NCI-H146 treated with DMSO at 0.1 percent for 48 hours (cell line): ENCODE results near the gene RALGDS.
"Not testable (repeated sequence)": the region's sequence is repeated elsewhere in the genome, so short reads cannot be mapped to it uniquely, and the experiment has no call there.

Experiments used
- DNase-seq: peaks from one replicate; lab custom pipeline; 2025; ENCODE audit not compliant: unreplicated experiment; lab: John Stamatoyannopoulos, UW

Gene RALGDS

DNA sequence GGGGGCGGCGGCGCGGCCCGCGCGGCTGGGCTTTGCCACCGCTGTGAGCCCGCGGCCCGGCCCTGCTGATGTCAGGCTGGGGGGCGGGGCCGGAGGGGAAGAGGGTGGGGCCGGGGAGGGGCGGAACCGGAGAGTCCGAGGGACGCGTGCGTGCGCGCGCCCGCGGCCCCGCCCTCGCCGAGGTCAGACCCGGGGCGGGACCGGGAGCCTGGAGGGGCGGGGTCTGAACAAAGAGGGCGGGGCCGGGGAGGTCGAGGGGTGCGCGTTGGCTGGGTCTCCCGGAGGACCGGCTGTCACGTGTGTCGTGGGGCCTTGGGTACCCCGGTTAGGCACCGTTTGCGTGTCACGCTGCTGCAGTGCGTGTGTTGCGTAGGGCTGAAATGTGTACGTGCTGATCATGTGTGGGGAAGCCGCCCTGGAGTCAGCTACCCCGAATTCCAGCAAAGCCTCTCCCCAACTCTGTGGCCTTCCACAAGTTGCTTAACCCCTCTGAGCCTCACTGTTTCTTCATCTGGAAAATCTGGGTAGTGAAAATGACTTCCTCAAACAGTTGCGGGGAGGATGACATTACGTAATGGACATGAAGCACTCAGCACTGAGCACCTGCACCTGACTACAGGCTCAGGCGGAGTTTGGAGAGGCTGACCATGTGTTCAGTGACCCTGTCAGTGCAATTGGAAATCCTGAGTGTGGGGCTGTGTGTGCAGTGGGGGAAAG lies at the start of gene RALGDS:
Gene RALGDS (minus strand): TSS at position 43 of the 717 bp plus-strand sequence. CDS start 86 bp downstream, outside the sequence.
- DNase-seq, result peak; percentile 34

DNA sequence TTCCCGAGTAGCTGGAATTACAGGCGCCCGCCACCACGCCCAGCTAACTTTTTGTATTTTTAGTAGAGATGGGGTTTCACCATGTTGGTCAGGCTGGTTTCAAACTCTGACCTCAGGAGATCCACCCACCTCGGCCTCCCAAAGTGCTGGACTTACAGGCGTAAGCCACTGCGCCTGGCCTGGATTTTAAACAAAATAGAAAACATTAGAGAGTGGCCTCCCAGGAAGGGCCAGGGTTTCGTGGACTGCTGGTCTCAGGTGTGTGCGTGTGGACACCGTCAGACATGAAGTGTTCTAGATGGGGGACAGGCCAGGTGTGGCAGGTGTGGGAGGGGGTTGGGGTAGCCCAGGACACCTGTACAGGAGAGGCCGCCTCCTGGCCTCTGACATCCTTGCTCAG lies 49.7 kb upstream of the RALGDS start:
- no peak for DNase-seq

DNA sequence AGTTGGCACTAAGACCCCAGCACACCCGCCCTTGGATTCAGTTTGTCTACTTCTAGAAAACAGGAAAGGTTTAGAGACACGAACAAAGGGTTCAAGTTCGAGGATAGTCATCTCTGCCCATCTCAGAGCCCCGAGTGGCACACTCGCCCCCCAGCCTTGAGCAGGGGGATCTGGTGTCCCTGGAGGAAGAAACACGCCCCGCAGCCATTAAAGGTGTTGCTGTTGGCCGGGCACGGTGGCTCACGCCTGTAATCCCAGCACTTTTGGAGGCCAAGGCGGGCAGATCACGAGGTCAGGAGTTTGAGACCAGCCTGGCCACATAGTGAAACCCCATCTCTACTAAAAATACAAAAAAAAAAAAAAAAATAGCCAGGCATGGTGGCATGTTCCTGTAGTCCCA lies 48.6 kb upstream of the RALGDS start:
- DNase-seq, result not testable (repeated sequence)

DNA sequence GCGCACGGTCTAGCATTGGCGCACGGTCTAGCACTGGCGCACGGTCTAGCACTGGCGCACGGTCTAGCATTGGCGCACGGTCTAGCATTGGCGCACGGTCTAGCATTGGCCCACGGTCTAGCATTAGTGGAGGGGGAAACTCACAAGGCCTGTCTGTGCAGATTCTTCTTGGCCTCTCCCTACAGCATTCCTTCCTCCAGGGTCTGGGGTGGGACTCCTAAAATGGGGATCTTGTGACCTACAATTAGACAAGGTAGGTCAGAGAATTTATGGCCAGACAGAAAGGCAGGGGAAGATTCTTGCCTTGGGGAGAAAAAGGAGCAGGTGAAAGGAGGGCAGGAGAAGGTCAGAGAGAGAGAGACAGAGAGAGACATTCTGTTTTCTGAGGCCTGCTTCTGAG lies 48.1 kb upstream of the RALGDS start:
- no peak for DNase-seq

DNA sequence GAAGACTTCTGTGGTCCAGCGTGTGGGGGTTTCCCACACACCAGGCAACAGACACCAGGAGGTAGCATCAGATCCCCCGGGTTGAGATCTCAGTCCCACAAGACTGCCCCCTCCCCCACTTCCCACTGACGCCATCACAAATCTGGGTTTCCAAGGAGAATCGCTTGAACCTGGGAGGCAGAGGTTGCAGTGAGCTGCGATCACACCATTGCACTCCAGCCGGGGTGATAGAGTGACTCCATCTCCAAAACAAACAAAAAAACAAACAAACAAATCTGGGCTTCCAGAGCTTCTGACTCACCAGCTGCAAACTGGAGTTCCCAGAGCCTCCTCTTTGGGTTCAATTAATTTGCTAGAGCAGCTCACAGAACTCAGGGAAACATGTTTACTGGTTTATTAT lies 47.4 kb upstream of the RALGDS start:
- DNase-seq, result no peak

DNA sequence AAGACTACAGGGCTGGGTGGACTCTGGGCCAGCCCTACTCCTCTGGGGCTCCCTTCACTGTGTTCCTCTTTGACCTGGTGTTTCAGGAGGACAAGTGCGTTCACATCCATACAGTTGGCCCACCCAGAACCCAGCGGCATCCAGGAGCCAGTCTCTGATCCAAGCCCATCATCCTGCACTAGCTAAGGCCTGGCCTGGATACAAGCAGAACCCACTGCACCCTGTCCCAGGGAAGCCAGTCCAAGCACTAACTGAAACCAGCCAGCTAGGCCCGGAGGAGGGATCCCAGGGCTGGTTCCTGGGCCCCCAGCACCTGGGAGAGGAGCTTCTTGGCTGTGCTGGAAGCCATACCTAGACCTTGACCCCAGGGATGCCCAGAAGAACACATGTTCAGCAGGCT lies 46.7 kb upstream of the RALGDS start:
- no peak for DNase-seq

DNA sequence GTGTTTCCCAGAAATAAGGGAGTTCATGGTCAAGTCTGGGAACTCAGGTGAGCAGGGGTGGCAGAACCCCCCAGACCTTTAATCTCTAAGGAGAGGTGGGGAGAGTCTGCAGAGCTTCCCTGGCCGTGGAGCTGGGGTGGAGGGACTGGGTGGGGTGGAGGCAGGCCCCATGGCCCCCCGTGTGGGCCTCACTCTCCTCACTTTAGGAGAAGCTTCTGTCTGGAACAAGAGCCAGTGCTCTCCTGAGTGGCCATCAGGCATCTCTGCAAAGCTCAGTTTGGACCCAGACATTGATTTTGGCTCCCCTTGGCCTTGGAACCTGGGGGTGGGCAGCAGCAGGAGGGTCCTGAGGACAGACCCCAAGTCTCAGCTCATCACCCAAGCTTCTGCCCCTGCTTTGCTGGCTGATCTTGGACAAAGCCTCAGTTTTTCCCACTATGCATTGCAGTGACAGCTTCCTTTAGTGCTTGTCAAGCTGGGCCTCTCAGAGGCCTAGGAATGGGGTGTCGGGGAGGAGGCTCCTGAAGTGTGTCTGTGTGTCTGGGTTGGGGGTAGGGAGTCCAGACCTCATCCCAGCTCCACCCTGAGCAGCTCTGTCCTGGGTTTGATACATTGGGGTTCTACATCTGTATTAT lies 46.2 kb upstream of the RALGDS start:
- DNase-seq, result no peak

DNA sequence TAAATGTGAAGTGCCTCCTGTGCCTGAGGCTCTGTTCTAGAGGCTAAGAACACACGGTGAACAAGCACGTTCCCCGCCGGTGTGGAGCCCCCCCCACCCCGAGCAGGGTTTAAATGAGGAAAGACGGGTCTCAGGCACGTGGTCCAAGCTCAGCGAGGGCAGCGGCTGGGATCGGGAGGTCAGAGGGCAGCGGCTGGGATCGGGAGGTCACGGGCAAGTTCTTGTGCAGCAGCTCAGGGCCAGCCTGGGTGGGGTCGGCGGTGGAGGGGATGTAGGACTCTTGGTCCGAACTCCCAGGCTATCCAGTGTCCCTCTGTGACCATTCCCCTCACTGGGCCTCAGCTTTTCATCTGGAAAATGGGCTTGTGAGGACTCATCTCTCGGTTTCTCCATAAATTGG lies 45.4 kb upstream of the RALGDS start:
- no peak for DNase-seq

DNA sequence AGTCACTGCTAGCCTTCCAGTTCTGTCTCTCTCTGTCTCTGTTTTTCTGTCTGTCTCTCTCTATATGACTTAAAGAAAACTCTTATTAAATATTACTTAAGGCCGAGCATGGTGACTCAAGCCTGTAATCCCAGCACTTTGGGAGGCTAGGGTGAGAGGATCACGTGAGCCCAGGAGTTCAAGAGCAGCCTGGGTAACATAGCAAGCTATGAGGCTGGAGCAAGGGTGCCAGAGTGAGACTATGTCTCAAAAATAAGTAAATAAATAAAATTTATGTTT lies 44.4 kb upstream of the RALGDS start:
- no peak for DNase-seq

DNA sequence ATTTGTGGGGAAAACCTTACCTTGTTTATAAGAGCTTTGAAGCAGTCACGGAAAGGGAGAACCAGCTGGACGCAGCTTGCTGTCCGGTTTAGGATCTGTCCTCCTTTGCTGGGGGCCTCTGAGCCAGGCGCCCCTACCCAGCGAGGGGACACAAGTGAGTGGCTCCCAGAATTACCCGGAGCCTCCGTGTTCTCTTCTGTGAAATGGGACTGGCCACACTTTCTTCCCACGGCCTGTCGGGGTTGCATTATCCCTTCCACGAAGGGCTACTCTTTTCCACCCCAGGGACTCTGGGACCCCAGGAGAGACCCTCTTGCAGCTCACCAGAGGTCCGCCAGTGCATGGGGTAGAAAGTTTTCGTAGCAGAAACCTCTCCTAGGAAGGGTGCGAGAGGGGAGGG lies 43.2 kb upstream of the RALGDS start:
- no peak for DNase-seq

DNA sequence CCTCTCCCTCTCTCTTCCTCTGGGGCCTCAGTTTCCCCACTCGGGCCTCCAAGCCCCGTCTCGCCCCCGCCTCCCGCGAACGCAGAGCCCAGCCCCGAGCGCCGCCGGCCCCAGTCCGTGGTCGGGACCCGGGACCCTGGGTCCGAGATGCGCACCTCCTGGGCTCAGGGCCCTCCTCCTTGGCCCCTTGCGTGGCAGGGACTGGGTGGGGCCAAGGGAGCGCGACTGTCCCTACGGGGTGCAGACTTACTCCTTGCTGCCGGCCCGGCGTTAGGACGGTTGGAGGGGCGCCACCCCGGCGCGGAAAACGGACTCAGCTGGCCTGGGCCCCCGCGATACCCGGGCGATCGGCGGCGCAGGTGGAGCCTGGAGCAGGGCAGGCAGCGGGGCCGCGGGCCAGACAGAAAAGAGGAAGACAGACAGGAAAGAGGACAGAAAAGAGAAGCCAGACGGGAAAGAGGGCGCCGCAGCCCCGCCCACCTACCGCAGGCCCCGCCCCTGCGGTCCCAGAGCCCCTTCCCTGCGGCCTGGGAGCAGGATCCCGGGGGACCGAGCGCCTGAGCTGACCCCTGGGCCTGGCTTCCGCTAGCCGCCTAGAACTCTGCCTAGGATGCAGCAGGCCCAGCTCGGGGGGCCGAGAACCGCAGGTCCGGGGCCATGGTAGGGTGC lies 42.6 kb upstream of the RALGDS start, which contains the start of gene GBGT1:
Gene GBGT1 (minus strand): TSS at position 411 of the 669 bp plus-strand sequence. CDS start 1,502 bp downstream, outside the sequence.
- no peak for DNase-seq

DNA sequence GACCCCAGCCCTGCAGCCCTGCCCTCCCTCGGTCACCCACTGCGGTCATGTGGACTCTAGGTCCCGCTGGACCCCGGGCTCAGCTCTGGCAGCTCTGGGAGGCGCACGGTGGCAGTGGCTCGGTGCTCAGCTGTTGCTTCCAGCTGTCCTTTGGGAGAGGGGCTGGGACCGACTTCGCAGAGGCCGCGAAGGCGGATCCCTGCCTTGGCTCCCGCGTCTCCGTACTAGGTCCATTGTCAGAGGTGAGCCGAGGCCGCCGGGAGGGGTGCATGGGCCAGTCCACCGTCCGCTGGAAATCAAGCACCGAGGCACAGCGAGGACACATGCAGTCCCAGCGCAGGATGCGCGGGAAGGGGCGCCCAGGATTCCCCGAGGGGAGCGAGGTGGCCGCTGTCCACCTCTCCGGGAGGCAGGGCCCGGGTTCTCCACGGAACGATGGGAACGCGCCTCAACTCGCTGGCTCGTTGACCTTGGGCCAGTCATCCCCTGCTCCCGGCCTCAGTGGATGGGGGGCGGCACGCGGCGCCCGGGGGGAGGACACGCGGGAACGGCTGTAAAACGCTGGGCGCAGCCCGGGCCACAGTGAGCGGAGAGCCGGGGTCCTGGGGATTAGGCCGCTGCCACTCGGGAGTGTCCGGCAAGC lies 41.9 kb upstream of the RALGDS start:
- no peak for DNase-seq

DNA sequence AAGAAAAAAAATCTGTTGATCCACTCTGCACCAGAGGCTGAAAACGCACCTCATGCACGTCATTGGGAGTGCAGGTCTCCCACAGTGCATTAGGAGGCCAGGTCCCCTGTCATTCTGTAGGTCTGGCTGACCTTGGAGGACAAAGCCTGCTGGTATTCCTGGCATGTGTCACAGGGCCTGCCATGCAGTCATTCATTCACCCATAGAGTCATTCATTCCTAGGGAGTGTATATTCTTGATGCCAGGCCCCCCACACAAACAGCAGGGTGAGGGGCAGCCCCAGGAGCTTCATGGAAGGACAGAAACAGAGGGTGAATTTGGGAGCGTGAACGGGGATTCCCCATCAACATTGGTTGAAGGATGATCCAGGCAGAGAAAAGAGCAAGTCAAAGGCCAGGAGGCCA lies 40.5 kb upstream of the RALGDS start:
- DNase-seq, result no peak

DNA sequence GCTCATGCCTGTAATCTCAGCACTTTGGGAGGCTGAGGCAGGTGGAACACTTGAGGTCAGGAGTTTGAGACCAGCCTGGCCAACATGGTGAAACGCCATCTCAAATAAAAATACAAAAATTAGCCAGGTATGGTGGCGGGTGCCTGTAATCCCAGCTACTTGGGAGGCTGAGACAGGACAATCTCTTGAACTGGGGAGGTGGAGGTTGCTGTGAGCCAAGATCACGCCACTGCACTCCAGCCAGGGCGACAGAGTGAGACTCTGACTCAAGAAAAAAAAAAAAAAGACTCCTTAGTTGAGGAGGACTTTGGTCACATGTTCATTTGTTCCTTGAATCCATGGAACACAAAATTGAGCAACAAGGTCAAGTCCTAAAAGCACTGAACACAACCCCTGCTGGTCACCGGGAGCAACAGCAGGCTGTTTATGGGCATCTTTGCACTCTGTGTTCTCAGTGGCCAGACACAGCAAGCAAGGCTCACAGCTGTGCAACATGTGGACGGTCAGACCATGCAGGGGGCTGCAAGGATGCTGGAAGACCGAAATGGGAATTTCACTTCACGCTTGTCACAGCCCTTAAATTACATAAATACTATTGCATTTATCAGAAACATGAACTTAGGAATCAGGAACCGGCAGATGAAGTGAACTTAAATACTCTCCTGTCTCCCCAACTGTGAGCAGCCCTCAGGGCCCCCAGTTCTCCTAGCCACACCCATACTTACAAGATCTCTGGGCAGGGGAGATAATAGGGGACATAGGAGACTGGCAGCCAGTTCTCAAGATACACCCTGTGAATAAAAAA lies 39.9 kb upstream of the RALGDS start:
- DNase-seq, result no peak

DNA sequence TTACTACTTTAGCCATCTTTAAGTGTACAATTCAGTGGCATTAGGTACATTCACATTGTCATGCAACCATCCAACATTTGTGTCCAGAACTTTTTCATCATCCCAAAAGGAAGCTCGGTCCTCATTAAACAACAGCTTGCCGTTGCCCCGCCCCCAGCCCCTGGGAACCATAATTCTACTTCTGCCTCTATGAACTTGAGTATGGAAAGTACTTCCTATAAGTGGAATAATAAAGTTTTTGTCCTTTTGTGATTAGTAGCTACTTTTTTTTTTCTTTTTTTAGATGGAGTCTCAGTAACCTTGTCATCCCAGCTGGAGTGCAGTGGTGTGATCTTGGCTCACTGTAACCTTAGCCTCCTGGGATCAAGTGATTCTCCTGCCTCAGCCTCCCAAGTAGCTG lies 37.7 kb upstream of the RALGDS start:
- no peak for DNase-seq

DNA sequence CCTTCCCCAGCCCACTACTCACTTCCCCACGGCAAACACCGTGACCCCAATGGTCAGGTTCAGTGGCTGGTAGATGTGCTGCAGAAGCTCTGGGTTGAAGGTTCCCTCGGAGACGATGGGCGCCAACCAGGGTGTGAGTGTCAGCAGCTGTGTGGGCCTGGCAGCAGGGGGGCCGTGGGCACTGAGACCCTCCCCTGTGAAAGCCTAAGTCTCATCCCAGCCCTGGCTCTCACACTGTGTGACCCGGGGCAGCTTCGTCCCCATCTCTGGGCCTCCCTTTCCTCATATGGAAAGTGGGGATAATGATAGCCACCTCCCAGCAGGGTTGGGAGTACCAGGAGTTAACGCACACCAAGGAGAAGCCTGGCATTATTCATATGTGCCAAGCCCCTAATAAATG lies 34.1 kb upstream of the RALGDS start:
- no peak for DNase-seq

DNA sequence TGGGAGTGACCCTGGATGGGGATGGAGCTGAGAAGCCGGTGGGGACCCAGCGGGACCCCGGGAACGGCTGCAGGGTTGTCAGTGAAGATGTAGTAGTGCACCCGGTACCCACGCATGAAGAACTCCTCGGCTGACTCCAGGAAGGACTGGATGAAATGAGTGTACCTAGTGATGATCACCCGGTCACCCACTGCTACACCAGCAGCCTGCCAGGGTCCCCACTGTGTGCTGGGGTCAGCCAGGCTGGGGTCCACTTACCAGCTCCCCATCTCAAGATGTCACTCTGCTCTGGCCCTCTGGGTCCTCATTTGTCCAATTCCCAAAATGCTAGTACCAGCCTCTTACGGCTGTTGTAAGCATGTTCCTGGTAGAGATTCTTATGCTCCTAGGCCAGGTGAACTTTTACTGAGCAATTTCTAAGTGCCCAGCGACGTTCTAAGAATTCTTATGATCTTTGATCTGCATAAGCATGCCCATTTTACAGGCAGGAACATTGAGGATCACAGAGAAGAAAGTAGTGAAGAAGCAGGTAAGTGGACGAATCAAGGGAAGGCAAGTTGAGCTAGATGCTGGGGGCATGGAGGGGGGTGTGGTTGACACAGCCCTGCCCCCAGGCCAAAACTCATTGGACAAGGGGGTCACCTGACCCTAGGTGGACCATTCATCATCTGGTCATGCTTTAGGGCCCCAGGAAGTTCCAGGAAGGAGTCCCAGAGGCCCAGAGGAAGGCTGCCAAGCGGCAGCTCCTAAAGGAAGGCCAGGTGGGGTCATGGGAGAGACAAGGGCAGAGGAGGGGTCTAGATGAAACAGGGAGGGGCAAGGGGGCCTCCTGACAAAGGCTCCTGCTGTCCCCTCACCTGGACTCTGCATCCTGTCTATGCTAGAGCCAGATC lies 33.3 kb upstream of the RALGDS start:
- DNase-seq, result no peak

DNA sequence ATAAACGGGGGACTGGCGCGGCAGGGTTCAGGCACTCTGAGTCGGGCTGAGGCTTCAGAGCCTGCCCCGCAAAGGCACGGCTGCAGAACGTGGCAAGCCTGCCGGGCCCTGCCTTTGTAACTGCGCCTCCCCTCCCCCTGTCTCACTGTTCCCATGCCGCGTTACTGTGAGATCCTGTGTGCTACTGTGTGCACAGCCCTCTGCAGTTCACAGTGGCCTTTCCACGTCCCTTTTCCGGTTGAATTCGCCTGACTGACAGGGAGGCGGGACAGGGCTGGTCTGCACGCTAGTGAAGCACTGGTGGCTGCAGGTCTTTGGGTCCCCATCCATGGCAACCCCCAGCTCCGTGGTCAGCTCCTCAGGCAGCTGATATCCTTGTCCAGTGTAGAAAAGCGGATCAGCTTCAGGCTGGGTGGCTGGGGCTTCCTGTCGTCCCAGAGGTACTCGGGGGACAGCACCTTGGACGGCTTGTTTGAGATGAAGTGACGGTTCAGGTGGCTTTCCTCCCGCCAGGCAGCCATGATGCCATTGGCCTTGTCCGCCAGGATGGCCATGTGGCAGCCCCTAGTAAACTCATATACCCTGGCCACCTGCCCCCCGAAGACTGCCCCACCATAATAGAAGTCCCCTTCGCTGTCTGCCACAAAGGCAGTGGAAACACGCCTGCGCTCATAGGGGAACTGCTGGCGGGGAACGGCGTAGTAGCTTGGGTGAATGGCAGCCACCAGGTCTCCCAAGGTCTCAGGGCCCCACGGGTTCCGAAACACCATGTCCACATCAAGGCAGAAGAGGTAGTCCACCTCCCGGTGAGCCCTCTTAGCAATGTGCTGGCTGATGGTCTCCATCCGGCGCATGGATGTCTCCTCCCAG lies 32.4 kb upstream of the RALGDS start:
- no peak for DNase-seq
